ENCODE measurements around the gene MRPS2. TPM values are rescaled to one million over a fixed set of nuclear protein-coding genes. Genes with fewer than 3 reads are reported as not detected.

MRPS2 gene
- total and polyA plus RNA-seq, 9 of the 15 experiments (the other 6 are each of a cell fraction or from before 2014, with no cell fraction given) = 8.0 to 167 (median 81.3) TPM

DNA sequence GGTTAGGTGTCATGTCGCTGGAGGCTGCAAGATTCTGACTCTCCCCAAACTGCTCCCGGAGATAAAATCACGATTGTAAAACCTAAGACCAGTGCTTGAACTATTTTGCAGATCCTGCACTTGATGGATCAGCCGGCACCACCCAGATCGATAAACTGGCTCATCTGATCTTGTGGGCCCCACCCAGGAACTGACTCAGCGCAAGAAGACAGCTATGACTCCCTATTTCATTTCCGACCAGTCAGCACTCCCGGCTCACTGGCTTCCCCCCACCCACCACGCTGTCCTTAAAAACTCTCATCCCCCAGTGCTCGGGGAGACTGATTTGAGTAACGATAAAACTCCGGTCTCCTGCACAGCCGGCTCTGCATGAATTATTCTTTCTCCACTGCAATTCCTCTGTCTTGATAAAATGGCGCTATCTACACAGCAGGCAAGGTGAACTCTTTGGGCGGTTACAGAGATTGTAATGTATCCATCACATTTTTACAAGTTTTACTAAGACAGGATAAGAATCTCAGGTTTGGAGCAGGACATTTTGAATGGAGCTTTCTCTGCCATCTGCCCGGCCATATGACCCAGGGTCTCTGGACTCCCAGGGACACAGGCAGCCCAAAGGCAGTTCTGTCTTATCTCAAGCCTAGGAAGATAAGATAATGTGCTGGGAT lies 31.5 kb upstream of the MRPS2 start (continued):
- TF ChIP-seq, protein P1, sequence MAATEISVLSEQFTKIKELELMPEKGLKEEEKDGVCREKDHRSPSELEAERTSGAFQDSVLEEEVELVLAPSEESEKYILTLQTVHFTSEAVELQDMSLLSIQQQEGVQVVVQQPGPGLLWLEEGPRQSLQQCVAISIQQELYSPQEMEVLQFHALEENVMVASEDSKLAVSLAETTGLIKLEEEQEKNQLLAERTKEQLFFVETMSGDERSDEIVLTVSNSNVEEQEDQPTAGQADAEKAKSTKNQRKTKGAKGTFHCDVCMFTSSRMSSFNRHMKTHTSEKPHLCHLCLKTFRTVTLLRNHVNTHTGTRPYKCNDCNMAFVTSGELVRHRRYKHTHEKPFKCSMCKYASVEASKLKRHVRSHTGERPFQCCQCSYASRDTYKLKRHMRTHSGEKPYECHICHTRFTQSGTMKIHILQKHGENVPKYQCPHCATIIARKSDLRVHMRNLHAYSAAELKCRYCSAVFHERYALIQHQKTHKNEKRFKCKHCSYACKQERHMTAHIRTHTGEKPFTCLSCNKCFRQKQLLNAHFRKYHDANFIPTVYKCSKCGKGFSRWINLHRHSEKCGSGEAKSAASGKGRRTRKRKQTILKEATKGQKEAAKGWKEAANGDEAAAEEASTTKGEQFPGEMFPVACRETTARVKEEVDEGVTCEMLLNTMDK (IDR thresholded peaks at IDR 0.05; ENCODE audit: borderline replicate concordance, insufficient read depth, low read depth, low read length, poor library complexity, severe bottlenecking) = no peak
- TF ChIP-seq EP300 (IDR thresholded peaks at IDR 0.05; ENCODE audit: low read length) (peak; percentile 90), CHD2 (IDR thresholded peaks at IDR 0.05; ENCODE audit: low read depth, low read length) (no peak), ARID2 (IDR thresholded peaks at IDR 0.05) (no peak), ZNF174 (CRISPR knock-in tag; IDR thresholded peaks at IDR 0.05) (no peak), MYNN (IDR thresholded peaks at IDR 0.05) (no peak), MYNN (CRISPR knock-in tag; IDR thresholded peaks at IDR 0.05) (no peak), SP2 (IDR thresholded peaks at IDR 0.05; ENCODE audit: extremely low read depth, low read depth, low read length, poor library complexity, severe bottlenecking) (no peak), CCAR2 (IDR thresholded peaks at IDR 0.05; ENCODE audit: low read depth, low read length) (no peak), ADNP (tag; IDR thresholded peaks at IDR 0.05) (peak; percentile 70), HNRNPK (IDR thresholded peaks at IDR 0.05; ENCODE audit: low read depth, low read length, poor library complexity, severe bottlenecking) (no peak), ZNF785 (CRISPR knock-in tag; IDR thresholded peaks at IDR 0.05) (no peak), ZNF57 (CRISPR knock-in tag; IDR thresholded peaks at IDR 0.05) (no peak), MAFK (IDR thresholded peaks at IDR 0.05; ENCODE audit: low read length) (peak; percentile 86), NCOA4 (IDR thresholded peaks at IDR 0.05; ENCODE audit: partially characterized antibody) (no peak), SNRNP70 (optimal IDR thresholded peaks at IDR 0.05; ENCODE audit: low read depth, low read length) (no peak)
- TF ChIP-seq, protein P2, sequence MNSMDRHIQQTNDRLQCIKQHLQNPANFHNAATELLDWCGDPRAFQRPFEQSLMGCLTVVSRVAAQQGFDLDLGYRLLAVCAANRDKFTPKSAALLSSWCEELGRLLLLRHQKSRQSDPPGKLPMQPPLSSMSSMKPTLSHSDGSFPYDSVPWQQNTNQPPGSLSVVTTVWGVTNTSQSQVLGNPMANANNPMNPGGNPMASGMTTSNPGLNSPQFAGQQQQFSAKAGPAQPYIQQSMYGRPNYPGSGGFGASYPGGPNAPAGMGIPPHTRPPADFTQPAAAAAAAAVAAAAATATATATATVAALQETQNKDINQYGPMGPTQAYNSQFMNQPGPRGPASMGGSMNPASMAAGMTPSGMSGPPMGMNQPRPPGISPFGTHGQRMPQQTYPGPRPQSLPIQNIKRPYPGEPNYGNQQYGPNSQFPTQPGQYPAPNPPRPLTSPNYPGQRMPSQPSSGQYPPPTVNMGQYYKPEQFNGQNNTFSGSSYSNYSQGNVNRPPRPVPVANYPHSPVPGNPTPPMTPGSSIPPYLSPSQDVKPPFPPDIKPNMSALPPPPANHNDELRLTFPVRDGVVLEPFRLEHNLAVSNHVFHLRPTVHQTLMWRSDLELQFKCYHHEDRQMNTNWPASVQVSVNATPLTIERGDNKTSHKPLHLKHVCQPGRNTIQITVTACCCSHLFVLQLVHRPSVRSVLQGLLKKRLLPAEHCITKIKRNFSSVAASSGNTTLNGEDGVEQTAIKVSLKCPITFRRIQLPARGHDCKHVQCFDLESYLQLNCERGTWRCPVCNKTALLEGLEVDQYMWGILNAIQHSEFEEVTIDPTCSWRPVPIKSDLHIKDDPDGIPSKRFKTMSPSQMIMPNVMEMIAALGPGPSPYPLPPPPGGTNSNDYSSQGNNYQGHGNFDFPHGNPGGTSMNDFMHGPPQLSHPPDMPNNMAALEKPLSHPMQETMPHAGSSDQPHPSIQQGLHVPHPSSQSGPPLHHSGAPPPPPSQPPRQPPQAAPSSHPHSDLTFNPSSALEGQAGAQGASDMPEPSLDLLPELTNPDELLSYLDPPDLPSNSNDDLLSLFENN (IDR thresholded peaks at IDR 0.05; ENCODE audit: low read depth in 2 of 2, low read length in 2 of 2) = peak in 1 of 2 experiments; percentile 36; a peak in 1 of 4 replicates
- TF ChIP-seq, protein P3, sequence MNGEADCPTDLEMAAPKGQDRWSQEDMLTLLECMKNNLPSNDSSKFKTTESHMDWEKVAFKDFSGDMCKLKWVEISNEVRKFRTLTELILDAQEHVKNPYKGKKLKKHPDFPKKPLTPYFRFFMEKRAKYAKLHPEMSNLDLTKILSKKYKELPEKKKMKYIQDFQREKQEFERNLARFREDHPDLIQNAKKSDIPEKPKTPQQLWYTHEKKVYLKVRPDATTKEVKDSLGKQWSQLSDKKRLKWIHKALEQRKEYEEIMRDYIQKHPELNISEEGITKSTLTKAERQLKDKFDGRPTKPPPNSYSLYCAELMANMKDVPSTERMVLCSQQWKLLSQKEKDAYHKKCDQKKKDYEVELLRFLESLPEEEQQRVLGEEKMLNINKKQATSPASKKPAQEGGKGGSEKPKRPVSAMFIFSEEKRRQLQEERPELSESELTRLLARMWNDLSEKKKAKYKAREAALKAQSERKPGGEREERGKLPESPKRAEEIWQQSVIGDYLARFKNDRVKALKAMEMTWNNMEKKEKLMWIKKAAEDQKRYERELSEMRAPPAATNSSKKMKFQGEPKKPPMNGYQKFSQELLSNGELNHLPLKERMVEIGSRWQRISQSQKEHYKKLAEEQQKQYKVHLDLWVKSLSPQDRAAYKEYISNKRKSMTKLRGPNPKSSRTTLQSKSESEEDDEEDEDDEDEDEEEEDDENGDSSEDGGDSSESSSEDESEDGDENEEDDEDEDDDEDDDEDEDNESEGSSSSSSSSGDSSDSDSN (IDR thresholded peaks at IDR 0.05; ENCODE audit: borderline replicate concordance in 1 of 2, low read depth in 2 of 2, low read length in 2 of 2) = no peak
- TF ChIP-seq, protein P4, sequence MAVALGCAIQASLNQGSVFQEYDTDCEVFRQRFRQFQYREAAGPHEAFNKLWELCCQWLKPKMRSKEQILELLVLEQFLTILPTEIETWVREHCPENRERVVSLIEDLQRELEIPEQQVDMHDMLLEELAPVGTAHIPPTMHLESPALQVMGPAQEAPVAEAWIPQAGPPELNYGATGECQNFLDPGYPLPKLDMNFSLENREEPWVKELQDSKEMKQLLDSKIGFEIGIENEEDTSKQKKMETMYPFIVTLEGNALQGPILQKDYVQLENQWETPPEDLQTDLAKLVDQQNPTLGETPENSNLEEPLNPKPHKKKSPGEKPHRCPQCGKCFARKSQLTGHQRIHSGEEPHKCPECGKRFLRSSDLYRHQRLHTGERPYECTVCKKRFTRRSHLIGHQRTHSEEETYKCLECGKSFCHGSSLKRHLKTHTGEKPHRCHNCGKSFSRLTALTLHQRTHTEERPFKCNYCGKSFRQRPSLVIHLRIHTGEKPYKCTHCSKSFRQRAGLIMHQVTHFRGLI (CRISPR knock-in tag; IDR thresholded peaks at IDR 0.05) = no peak
